ENCODE results near the gene FDX1. TPM values are rescaled to one million over a fixed set of nuclear protein-coding genes. Genes with fewer than 3 reads are reported as not detected.

Gene FDX1
- total RNA-seq, 2 donors from 2014 or later = 14.0 to 15.2 TPM

GRCh38 chr11:110432713-110433392 lies 3.1 kb downstream of the FDX1 start:
- H3K4me1 ChIP-seq = peaks cover 56% of the 10 kb centered on the region
- 38 to 43% methylated on average over 7 of the region's 7 CpGs for WGBS, 2 donors

GRCh38 chr11:110433393-110434333 lies 3.9 kb downstream of the FDX1 start:
- no peak for ATAC-seq
- TF ChIP-seq CTCF (IDR thresholded peaks at IDR 0.05) (peak; percentile 52 to 67 (median 64)), POLR2A (IDR thresholded peaks at IDR 0.05) (no peak)
- intact Hi-C loops (cut with DNase I) = no loop called here
- peaks cover 56% of the 10 kb centered on the region for H3K4me1 ChIP-seq
- no peak overlapping the region for H3K4me3 ChIP-seq
- H3K27ac ChIP-seq = peak overlapping the region in 2 of 4 donors; percentile 1 to 93
- DNase-seq = no peak
- WGBS, 2 donors = 37 to 42% methylated on average over 5 of the region's 5 CpGs
- H3K36me3 ChIP-seq (replicated peaks in 1 of 2; ENCODE audit: insufficient read depth in 1 of 2, low read depth in 2 of 2) = peaks cover 0 to 2% of the 10 kb centered on the region in 2 donors
- H3K27me3 ChIP-seq = no peaks in the 10 kb centered on the region
- H3K9me3 ChIP-seq = no peaks in the 10 kb centered on the region

More at GRCh38 chr11:110432713-110433392, 3.1 kb downstream of the FDX1 start:
- Histone ChIP-seq H3K27me3 (no peaks in the 10 kb centered on the region), H3K4me3 (no peak overlapping the region), H3K36me3 (replicated peaks in 1 of 2; ENCODE audit: insufficient read depth in 1 of 2, low read depth in 2 of 2) (peaks cover 0 to 2% of the 10 kb centered on the region in 2 donors), H3K9me3 (no peaks in the 10 kb centered on the region), H3K27ac (peak overlapping the region in 3 of 4 donors; percentile 90 to 93 (median 91))
- ATAC-seq = no peak
- intact Hi-C loops (cut with DNase I) = no loop called here
- no peak for DNase-seq
- no peak for TF ChIP-seq CTCF (IDR thresholded peaks at IDR 0.05)
- TF ChIP-seq POLR2A (IDR thresholded peaks at IDR 0.05) = no peak

GRCh38 chr11:110434952-110435779 lies 5.4 kb downstream of the FDX1 start:
- TF ChIP-seq POLR2A (IDR thresholded peaks at IDR 0.05) = no peak
- peak in 6 of 7 experiments; percentile 18 to 48 (median 44) for TF ChIP-seq CTCF (IDR thresholded peaks at IDR 0.05)
- H3K36me3 ChIP-seq (replicated peaks in 1 of 2; ENCODE audit: insufficient read depth in 1 of 2, low read depth in 2 of 2) = peaks cover 0 to 5% of the 10 kb centered on the region in 2 donors
- ATAC-seq (no peak), DNase-seq (peak; percentile 58 to 73 (median 64))
- no peaks in the 10 kb centered on the region for H3K9me3 ChIP-seq
- H3K27ac ChIP-seq = peak overlapping the region in 2 of 4 donors; percentile 39 to 73
- H3K4me1 ChIP-seq = peaks cover 50% of the 10 kb centered on the region
- WGBS, 2 donors = 56 to 64% methylated on average over 8 of the region's 8 CpGs
- H3K27me3 ChIP-seq = no peaks in the 10 kb centered on the region
- H3K4me3 ChIP-seq = no peak overlapping the region
- intact Hi-C loops (cut with DNase I) = no loop called here

- Histone ChIP-seq H3K36me3 (replicated peaks in 1 of 2; ENCODE audit: insufficient read depth in 1 of 2, low read depth in 2 of 2) (peaks cover 0 to 5% of the 10 kb centered on the region in 2 donors), H3K4me3 (no peak overlapping the region), H3K4me1 (peaks cover 50% of the 10 kb centered on the region), H3K9me3 (no peaks in the 10 kb centered on the region), H3K27ac (peak overlapping the region in 2 of 4 donors; percentile 3 to 73), H3K27me3 (no peaks in the 10 kb centered on the region)
- intact Hi-C loops (cut with DNase I) = no loop called here
- ATAC-seq = peak; percentile 45
- DNase-seq = peak in 1 of 4 donors; percentile 31
- TF ChIP-seq CTCF (IDR thresholded peaks at IDR 0.05) (no peak), POLR2A (IDR thresholded peaks at IDR 0.05) (no peak)
- WGBS, 2 donors = 29 to 41% methylated on average over 6 to 8 of the region's 8 CpGs
These were observed 6.3 kb downstream of the FDX1 start for GRCh38 chr11:110435780-110436717.
